Kidney (tissue), 14 donors: ENCODE data around the gene CCDC187. TPM values are rescaled to one million over a fixed set of nuclear protein-coding genes. Genes with fewer than 3 reads are reported as not detected.

Source experiments
- DNase-seq, 5 donors: peaks; one replicate each; pipeline ENCODE4 v3.0.0-alpha.2; 2013 to 2020
- FAIRE-seq: peaks from 2 replicates; lab custom pipeline; 2012; peaks lifted over from hg19 to GRCh38; lab: Jason Lieb, UNC
- H3K27ac ChIP-seq, 2 donors: one replicate each; pipeline ENCODE4 v1.7.0; 2013; ENCODE audit warnings: low read depth in 2 of 2, low read length in 2 of 2, inconsistent platforms in 1 of 2
- H3K27me3 ChIP-seq: one replicate; pipeline ENCODE4 v1.7.1; 2013; ENCODE audit warnings: low read length, inconsistent platforms; ENCODE audit not compliant: control insufficient read depth, insufficient read depth
- H3K36me3 ChIP-seq, 3 donors: one replicate each; pipeline versions ENCODE4 v1.7.0 to v1.7.1; 2013; ENCODE audit warnings: low read length in 3 of 3, control low read depth in 1 of 3, inconsistent platforms in 1 of 3; ENCODE audit not compliant: insufficient read depth in 3 of 3, control insufficient read depth in 2 of 3
- H3K4me1 ChIP-seq, 3 donors: one replicate each; pipeline versions ENCODE4 v1.7.0 to v1.7.1; 2013; ENCODE audit warnings: low read length in 3 of 3, inconsistent platforms in 1 of 3, low read depth in 1 of 3; ENCODE audit not compliant: control insufficient read depth in 2 of 3, insufficient read depth in 2 of 3
- H3K4me3 ChIP-seq, 3 donors: one replicate each; pipeline versions ENCODE4 v1.7.0 to v1.8.1; 2013; ENCODE audit warnings: low read length in 3 of 3, control low read depth in 1 of 3, inconsistent platforms in 1 of 3
- H3K9ac ChIP-seq, 3 donors: one replicate each; pipeline versions ENCODE4 v1.7.0 to v1.7.1; 2013; ENCODE audit warnings: low read length in 3 of 3, control low read depth in 1 of 3, inconsistent platforms in 1 of 3
- H3K9me3 ChIP-seq, 3 donors: one replicate each; pipeline versions ENCODE4 v1.7.0 to v1.7.1; 2013; ENCODE audit warnings: low read length in 3 of 3, control low read depth in 1 of 3, inconsistent platforms in 1 of 3; ENCODE audit not compliant: control insufficient read depth in 2 of 3, insufficient read depth in 1 of 3
- CTCF ChIP-seq: IDR thresholded peaks from 3 replicates; pipeline ENCODE4 v1.5.1; 2012; ENCODE audit warnings: mild to moderate bottlenecking, moderate library complexity, borderline replicate concordance; ENCODE audit not compliant: insufficient read depth; ENCODE audit errors: extremely low read depth
- intact Hi-C: fragments of 100-400 bp; cut with DNase I; formaldehyde crosslinking; loops from one replicate; pipeline ENCODE4 v1.11.1; 2022
- polyA plus RNA-seq: library from polyadenylated mRNA; stranded (reverse); fragments of 350-450 nt; fragmentation: Illumina TruSeq; extraction: RNeasy Lipid Tissue Mini Kit (QIAGEN cat#74804); gene quantifications from one replicate; pipeline ENCODE4 v1.2.3, GENCODE V29; 2014; ENCODE audit warnings: low read depth, low replicate concordance; ENCODE audit not compliant: insufficient read depth
- total RNA-seq: library from RNA; stranded (reverse); fragmentation: NEBNext Ultra II Directional; extraction: Animal tissue kit (Norgen Biotek cat#: 25700); gene quantifications from one replicate; pipeline ENCODE4 v1.2.1, GENCODE V29; 2021
- donor health status: control.
- donor health status: control.
- donor health status: control.
- donor health status: control.
- donor health status: control.
- donor health status: DM: yes; HTN: yes; CAD: no.
- donor health status: Normal renal cell carcinoma (clear cell type).

CCDC187 gene
- total and polyA plus RNA-seq, 2 donors from 2014 or later = 0.84 to 2.3 TPM

GRCh38 chr9:136328011-136328621 lies 24.2 kb upstream of the CCDC187 start:
- H3K27ac ChIP-seq = no peak overlapping the region
- H3K9ac ChIP-seq = peak overlapping the region; percentile 30 to 77 (median 41)
- H3K27me3 ChIP-seq = no peaks in the 10 kb centered on the region
- no peak for TF ChIP-seq CTCF
- FAIRE-seq = no peak
- peak overlapping the region; percentile 10 to 53 (median 52) for H3K4me3 ChIP-seq
- intact Hi-C loops = no loop called here
- H3K4me1 ChIP-seq = peaks cover 0 to 13% (median 0%) of the 10 kb centered on the region in 3 donors
- DNase-seq = peak; percentile 46 to 88 (median 61)
- H3K36me3 ChIP-seq = no peaks in the 10 kb centered on the region
- H3K9me3 ChIP-seq = no peaks in the 10 kb centered on the region

- H3K36me3 ChIP-seq = no peaks in the 10 kb centered on the region
- H3K4me3 ChIP-seq = peak within 1 kb of the TSS; percentile 10 to 53 (median 52)
- TF ChIP-seq CTCF = no peak
- H3K9ac ChIP-seq = peak within 1 kb of the TSS; percentile 30 to 77 (median 41)
- peaks cover 0 to 13% (median 0%) of the 10 kb centered on the region in 3 donors for H3K4me1 ChIP-seq
- intact Hi-C loops = no loop called here
- DNase-seq (peak in 4 of 5 donors; percentile 54 to 88 (median 82)), FAIRE-seq (no peak)
- no peaks in the 10 kb centered on the region for H3K9me3 ChIP-seq
- H3K27ac ChIP-seq = peak within 1 kb of the TSS; percentile 32 to 75
- H3K27me3 ChIP-seq = no peaks in the 10 kb centered on the region
These were observed 23.5 kb upstream of the CCDC187 start, which contains the start of gene GPSM1 for GRCh38 chr9:136327304-136327974. TSS of gene GPSM1 (plus strand) at chr9:136327539. CDS start at chr9:136327696, 157 bp downstream.

- DNase-seq = peak in 2 of 5 donors; percentile 78 to 82
- Histone ChIP-seq H3K36me3 (no peaks in the 10 kb centered on the region), H3K27me3 (no peaks in the 10 kb centered on the region), H3K4me1 (peaks cover 0 to 13% (median 0%) of the 10 kb centered on the region in 3 donors), H3K27ac (peak overlapping the region; percentile 32), H3K4me3 (no peak overlapping the region), H3K9me3 (no peaks in the 10 kb centered on the region), H3K9ac (peak overlapping the region in 1 of 3 donors; percentile 12)
- intact Hi-C loops = no loop called here
- FAIRE-seq = no peak
- TF ChIP-seq CTCF = no peak
These were observed 22.9 kb upstream of the CCDC187 start for GRCh38 chr9:136326761-136327303.
